IPS-18c (cell line): ENCODE measurements around the gene NACC2.
"Not testable (repeated sequence)": the region's sequence is repeated elsewhere in the genome, so short reads cannot be mapped to it uniquely, and the experiment has no call there.

ENCODE experiments used
- H3K4me3 ChIP-seq: 2 replicates; pipeline ENCODE4 v1.7.0; 2013; ENCODE audit warnings: low read depth, mild to moderate bottlenecking, low read length, moderate library complexity; ENCODE audit not compliant: insufficient read depth
- H3K9me3 ChIP-seq: one replicate; pipeline ENCODE4 v1.6.1; 2013; ENCODE audit warnings: mild to moderate bottlenecking, low read length, moderate library complexity; ENCODE audit not compliant: control insufficient read depth, insufficient read depth

NACC2 gene

DNA sequence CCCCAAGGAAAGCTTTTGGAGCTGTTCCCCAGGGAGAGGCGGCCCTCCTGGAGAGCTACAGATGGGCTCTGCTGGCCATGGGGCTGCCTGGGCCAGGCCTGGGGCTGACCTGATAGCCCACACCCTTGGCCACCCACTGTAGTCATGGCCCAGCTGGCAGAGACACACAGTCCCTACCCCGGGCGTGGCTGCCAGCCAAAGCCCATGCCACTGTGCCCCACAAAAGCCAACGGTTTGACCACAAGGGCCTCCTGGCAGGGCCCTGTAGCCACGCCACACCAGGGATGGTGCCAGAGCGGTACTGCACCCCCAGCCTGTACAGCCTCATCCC is 15.2 kb downstream of the NACC2 start:
- H3K4me3 ChIP-seq = no peak overlapping the region
- no peaks in the 10 kb centered on the region for H3K9me3 ChIP-seq

DNA sequence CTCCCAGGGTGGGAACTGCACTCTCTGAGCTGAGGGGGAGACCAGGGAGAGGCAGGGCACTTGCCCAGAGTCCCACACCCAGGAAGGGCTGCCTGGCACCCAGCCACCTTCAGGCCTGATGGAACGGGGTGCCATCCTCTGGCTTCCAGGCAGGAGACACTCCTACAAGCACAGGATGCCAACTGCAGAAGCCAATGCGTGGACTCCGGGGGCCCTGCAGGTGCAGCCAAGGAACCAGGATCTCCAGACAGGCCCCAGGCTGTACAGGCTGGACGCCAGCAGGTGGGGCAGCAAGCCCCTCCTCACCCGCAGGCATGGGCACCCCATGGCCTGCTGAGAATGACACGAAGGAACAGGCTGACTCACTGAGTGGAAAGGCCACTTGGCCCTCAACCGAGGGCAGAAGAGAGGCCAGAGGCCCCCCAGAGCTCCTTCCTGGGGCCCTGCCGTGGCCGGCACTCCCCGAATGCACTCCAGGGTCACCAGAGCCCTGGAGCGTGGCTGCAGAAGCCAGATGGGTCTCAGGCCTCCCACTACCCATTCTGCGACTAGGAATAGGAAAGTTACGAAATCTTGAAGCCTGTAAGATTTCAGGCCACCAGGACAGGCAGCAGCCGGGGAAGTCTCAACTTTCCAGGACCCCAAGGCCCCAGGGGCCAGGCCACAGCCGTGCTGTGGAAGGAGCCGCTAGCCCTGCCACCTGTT is 15.7 kb downstream of the NACC2 start:
- no peak overlapping the region for H3K4me3 ChIP-seq
- H3K9me3 ChIP-seq = no peaks in the 10 kb centered on the region

DNA sequence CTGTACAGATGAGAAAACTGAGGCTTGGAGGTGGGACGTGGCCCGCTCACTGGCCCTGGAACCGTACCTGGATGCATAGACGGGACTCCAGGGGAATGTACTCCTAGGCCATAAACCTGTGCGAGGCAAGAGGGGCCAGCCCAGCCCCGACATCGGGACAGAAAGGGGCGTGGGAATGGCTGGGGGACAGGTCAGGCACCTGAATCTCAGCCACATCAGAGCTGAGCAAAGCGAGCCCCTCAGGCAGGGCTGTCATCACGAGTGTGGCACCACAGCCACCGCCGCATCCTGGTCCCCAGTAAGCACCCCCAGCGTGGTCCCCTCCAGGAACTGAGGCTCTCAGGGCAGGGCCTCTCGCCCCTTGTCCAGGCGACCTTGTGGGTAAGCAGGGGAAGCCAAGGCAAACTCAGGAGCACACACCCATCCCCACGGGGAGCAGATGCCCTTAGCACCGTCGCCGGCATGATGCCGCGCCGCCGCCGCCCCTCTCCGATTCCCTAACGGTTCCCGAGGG is 16.5 kb downstream of the NACC2 start:
- Histone ChIP-seq H3K4me3 (no peak overlapping the region), H3K9me3 (no peaks in the 10 kb centered on the region)

GRCh38 chr9:136078024-136078423 is 17.1 kb downstream of the NACC2 start:
- Histone ChIP-seq H3K4me3 (no peak overlapping the region), H3K9me3 (no peaks in the 10 kb centered on the region)

GRCh38 chr9:136077491-136077890 is 17.6 kb downstream of the NACC2 start:
- H3K9me3 ChIP-seq = no peaks in the 10 kb centered on the region
- no peak overlapping the region for H3K4me3 ChIP-seq

- Histone ChIP-seq H3K9me3 (no peaks in the 10 kb centered on the region), H3K4me3 (no peak overlapping the region)
Measured at GRCh38 chr9:136075881-136076678, 19.0 kb downstream of the NACC2 start.

- Histone ChIP-seq H3K9me3 (no peaks in the 10 kb centered on the region), H3K4me3 (no peak overlapping the region)
Measured at GRCh38 chr9:136075134-136075841, 19.8 kb downstream of the NACC2 start.

GRCh38 chr9:136074706-136075105 is 20.4 kb downstream of the NACC2 start:
- H3K4me3 ChIP-seq = no peak overlapping the region
- no peaks in the 10 kb centered on the region for H3K9me3 ChIP-seq

DNA sequence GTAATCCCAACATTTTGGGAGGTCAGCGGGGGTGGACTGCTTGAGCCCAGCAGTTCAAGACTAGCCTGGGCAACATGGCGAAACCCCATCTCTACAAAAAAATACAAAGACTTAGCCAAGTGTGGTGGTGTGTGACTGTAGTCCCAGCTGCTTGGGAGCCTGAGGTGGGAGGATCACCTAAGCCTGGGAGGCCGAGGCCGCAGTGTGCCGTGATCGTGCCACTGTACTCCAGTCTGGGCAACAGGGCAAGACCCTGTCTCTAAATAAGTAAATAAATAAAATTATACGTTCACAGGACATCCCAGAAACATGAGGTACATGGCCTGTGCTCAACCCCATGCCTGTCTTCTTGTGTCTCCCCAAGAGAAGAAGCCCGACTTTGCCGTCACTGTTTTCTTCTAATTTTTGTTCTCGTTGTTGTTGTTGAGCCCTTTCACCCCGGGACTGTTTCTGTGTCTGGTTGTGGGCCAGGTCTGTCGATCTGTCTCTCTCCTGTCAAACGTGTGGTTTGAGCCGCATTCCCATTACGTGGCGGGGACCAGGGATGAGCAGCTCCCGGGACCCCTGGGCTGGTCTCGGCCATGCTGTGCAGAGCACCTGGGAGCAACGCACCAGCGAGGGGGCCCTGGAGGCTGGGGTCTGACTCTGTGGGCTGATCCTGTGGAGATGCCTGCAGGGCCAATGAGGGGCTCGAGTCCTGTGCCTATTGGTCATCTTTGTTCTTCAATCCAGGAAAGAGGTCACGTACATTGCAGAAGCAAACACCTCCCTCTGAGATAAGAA is 32.2 kb downstream of the NACC2 start:
- Histone ChIP-seq H3K9me3 (no peaks in the 10 kb centered on the region), H3K4me3 (no peak overlapping the region)

GRCh38 chr9:136061916-136062315 is 33.2 kb downstream of the NACC2 start:
- H3K4me3 ChIP-seq, H3K9me3 ChIP-seq: not testable (repeated sequence)

GRCh38 chr9:136061405-136061804 is 33.7 kb downstream of the NACC2 start:
- Histone ChIP-seq H3K4me3 (no peak overlapping the region), H3K9me3 (no peaks in the 10 kb centered on the region)

DNA sequence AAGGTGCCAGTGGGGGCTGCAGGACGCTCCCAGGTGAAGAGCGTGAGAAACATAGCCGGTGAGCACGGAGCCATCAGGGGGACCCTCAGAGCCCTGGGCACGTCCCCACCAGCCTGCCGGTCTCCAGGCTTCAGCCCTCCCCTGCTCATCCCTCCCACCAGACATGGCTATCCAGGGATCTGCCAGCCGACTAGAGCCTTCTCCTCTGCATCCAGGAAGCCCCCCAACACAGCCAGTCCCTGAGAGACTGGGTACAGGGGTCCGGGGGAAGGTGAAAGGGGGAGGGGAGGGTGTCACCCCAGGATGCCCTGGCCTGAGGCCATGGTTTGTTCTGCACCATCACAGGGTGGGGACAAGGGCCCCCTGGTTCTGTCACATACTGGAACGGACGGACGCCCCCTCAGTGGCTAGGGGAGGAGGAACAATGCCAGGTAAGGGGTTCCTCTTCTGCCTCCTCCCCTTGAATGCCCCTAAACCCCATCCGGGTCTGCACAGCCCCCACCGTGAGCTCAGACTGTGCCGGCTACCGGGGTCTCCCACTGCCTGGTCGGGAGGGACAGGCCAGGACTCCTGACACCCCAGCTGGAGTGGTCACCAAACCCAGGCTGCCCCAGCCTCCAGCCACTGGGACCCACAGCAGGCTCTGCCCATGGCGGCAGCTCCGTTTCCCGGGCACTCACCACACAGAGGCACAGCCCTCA is 34.3 kb downstream of the NACC2 start:
- Histone ChIP-seq H3K9me3 (no peaks in the 10 kb centered on the region), H3K4me3 (no peak overlapping the region)

DNA sequence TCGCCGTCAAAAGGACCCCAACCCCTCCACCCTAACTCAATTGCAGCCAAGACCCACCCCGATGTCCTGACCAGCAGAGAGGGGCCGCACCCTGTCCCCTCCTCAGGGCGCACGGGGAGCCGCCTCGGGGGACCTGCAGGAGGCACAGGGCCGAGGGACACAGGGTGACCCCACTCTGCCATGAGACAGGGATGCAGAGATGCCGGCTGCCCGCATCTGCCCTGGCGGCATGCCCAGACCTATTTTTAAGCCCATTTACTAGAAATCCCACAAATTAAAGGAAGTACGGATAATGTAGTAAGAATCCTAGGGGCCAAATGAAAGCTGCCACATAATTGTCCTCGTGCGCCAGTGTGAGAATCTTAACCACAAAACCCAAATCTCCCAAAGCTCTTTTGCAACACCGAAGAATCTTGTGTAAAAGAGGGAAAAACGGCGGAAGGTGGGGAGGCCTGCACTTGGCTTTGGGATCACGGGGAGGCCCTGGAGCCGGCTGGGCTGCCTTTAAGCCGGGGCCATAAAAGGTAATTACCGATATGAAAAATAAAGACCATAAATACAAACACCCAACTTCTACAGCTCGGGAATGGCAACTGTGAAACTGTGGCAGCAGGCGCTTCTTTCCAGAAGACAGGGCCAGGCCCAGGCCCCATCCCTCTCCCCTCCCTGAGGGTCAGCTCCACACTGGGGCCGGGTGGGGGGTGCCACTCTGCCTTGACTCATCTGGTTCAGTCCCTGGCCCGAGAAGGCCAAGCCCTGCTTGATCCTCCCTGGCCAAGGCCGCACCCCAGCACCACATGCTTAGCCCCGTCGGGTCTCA is 35.0 kb downstream of the NACC2 start:
- H3K4me3 ChIP-seq = no peak overlapping the region
- H3K9me3 ChIP-seq = no peaks in the 10 kb centered on the region

GRCh38 chr9:136059321-136059791 is 35.7 kb downstream of the NACC2 start:
- H3K9me3 ChIP-seq = no peaks in the 10 kb centered on the region
- H3K4me3 ChIP-seq = no peak overlapping the region

GRCh38 chr9:136058801-136059302 is 36.2 kb downstream of the NACC2 start:
- H3K4me3 ChIP-seq = no peak overlapping the region
- no peaks in the 10 kb centered on the region for H3K9me3 ChIP-seq

DNA sequence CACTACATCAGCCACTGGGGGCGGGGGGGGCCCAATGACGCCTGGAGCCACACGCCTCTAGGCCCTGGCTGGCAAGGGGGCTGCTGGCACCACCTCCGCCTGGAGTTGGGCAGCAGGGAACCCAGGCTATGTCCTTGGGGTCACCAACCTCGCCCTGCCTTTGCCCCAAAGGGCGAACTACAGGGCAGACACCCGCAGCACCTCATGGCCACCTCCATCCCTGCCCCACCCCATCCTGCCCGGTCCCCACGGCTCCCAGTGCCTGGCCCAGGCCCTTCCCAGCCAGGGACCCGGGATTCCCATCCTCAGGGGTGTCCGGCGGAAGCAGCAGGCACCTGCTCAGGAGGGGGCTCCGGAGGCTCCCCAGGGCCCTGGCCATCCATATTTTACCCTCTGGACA is 37.0 kb downstream of the NACC2 start:
- Histone ChIP-seq H3K9me3 (no peaks in the 10 kb centered on the region), H3K4me3 (no peak overlapping the region)
